Measurements from ENCODE around the gene SH3BP5. TPM values are rescaled to one million over a fixed set of nuclear protein-coding genes. Genes with fewer than 3 reads are reported as not detected.
A peak's percentile ranks its signal among the peaks of the same experiment; 100 is the strongest.

SH3BP5 gene
- total RNA-seq, 4 donors from 2014 or later, result 12.8 to 64.4 (median 16.0) TPM

DNA sequence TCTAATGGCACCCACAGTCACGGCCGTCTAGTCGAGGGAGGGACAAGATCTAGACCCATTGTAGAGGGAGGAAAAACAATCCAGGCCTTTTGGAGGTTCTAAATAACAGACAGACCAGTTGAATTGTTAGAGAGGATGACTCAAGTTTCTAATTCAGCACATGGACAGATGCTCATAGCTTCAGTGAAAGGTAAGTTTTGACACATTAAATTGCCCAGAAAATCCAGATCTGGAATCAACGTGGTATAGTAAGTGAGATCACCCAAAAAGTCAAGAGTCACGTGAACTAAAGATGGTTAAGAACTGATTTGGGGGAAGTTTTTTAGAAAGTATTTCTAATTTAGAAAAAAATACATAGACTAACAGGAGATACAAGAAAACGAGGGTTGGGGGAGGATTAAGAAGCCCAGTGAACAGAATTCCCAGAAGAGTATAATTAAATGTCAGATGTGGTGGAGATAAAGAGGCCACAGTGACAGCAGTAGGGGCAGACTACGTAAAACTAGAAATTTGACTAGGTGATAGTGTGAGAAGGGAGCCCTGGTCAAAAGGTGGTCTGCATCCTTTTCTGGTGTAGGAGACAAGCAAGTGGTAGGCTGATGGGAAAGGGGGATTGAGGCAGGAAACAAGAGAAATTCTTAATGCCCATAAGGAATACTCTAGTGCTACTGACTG lies 79.2 kb downstream of the SH3BP5 start:
- Histone ChIP-seq H3K4me3 (no peak overlapping the region), H3K27me3 (no peaks in the 10 kb centered on the region), H3K9me3 (no peaks in the 10 kb centered on the region), H3K4me1 (no peaks in the 10 kb centered on the region), H3K27ac (no peak overlapping the region), H3K36me3 (peaks cover 0 to 97% (median 2%) of the 10 kb centered on the region in 3 donors)
- no peak for DNase-seq
- no peak for TF ChIP-seq POLR2A (IDR thresholded peaks at IDR 0.05)
- TF ChIP-seq, protein P1, sequence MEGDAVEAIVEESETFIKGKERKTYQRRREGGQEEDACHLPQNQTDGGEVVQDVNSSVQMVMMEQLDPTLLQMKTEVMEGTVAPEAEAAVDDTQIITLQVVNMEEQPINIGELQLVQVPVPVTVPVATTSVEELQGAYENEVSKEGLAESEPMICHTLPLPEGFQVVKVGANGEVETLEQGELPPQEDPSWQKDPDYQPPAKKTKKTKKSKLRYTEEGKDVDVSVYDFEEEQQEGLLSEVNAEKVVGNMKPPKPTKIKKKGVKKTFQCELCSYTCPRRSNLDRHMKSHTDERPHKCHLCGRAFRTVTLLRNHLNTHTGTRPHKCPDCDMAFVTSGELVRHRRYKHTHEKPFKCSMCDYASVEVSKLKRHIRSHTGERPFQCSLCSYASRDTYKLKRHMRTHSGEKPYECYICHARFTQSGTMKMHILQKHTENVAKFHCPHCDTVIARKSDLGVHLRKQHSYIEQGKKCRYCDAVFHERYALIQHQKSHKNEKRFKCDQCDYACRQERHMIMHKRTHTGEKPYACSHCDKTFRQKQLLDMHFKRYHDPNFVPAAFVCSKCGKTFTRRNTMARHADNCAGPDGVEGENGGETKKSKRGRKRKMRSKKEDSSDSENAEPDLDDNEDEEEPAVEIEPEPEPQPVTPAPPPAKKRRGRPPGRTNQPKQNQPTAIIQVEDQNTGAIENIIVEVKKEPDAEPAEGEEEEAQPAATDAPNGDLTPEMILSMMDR (IDR thresholded peaks at IDR 0.05), result no peak

DNA sequence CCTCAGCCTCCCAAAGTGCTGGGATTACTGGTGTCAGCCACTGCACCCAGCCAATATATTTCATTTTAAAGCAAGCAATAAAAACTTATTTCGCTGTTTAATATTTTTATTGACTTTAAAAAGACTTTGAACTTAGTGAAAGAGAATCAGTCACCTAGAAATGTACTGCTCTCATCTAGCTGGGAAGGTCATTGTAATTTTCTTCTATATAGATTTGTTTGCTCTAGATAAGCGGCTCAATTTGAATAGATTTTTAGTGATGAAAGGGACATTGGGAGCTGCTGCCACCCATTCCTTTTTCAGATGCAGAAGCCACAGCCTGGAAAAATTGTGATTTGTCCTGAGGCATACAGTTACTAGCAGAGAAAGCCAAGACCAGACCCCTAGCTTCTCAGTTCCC lies 86.2 kb downstream of the SH3BP5 start:
- DNase-seq, result no peak
- Histone ChIP-seq H3K27me3 (no peaks in the 10 kb centered on the region), H3K4me3 (no peak overlapping the region), H3K36me3 (peaks cover 0 to 95% (median 2%) of the 10 kb centered on the region in 3 donors), H3K27ac (no peak overlapping the region), H3K4me1 (peaks cover 0 to 4% (median 0%) of the 10 kb centered on the region in 4 donors), H3K9me3 (no peaks in the 10 kb centered on the region)
- TF ChIP-seq, protein P1 (IDR thresholded peaks at IDR 0.05), result no peak
- no peak for TF ChIP-seq POLR2A (IDR thresholded peaks at IDR 0.05)

DNA sequence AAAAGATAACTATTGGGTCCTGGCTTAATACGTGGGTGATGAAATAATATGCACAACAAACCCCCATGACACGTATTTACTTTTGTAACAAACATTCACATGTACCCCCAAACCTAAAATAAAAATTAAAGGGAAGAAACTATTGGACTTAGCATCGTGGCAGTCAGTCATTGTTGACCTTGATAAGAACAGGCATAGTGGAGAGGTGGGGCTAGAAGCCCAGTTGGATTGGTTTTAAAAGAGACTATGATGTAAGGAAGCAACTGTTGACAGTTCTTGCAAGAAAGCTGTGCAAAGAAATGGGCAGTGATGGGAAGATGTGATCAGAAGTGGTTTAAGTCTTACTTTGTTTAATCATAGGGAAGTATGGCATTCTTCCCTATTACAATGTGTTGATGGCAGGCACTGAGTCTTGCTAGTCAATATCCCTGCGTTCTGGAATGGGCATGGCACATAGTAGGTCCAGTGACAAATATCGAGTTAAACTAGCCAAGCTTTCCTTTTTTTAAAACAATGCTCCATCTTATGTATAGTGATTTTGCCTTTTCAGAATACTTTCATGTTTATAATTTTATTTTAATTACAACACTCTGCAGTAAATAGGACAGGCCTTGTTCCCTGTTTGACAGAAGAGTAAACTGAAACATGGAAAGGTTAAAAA lies 88.4 kb downstream of the SH3BP5 start:
- no peaks in the 10 kb centered on the region for H3K27me3 ChIP-seq
- no peaks in the 10 kb centered on the region for H3K9me3 ChIP-seq
- H3K27ac ChIP-seq, result no peak overlapping the region
- no peak for TF ChIP-seq POLR2A (IDR thresholded peaks at IDR 0.05)
- TF ChIP-seq, protein P1 (IDR thresholded peaks at IDR 0.05), result no peak
- peaks cover 0 to 4% (median 0%) of the 10 kb centered on the region in 4 donors for H3K4me1 ChIP-seq
- peaks cover 0 to 93% (median 0%) of the 10 kb centered on the region in 3 donors for H3K36me3 ChIP-seq
- no peak for DNase-seq
- H3K4me3 ChIP-seq, result no peak overlapping the region

DNA sequence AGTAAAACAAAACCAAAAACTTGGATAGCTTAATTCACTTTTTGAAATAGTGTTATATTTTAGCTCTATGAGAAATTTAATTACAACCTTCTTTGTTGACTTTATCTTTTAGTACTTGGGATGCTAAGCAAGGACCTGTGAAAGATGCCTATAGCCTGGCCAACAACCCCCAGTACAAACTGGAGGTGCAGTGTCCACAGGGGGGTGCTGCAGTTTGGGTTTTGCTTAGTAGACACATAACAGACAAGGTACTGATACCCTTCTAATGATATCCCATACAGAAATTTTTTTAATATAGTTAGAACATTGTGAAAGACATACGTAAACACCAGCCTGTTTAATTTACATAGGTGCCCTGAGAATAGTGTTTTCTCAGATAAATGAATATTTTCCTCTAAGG lies 91.0 kb downstream of the SH3BP5 start:
- Histone ChIP-seq H3K4me1 (peaks cover 0 to 4% (median 0%) of the 10 kb centered on the region in 4 donors), H3K4me3 (no peak overlapping the region)

DNA sequence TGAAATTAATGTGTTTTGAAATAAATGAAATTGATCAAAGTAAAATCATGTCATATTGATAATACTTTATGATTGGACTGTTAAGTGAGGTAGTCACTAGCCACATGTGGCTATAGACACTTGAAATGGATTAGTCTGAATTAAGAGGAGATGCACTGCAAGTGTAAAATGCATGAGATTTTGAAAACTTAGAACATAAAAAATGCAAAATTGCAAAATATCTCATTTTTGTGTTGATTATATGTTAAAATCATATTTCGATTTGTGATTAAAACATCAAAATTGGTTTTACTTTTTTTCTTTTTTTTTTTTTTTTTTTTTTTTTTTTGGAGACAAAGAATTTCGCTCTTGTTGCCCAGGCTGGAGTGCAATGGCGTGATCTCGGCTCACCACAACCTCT lies 103.1 kb downstream of the SH3BP5 start:
- H3K4me1 ChIP-seq, result no peaks in the 10 kb centered on the region
- H3K4me3 ChIP-seq, result no peak overlapping the region
- no peaks in the 10 kb centered on the region for H3K9me3 ChIP-seq
- no peak overlapping the region for H3K27ac ChIP-seq
- DNase-seq, result no peak
- TF ChIP-seq, protein P1 (IDR thresholded peaks at IDR 0.05), result no peak
- TF ChIP-seq POLR2A (IDR thresholded peaks at IDR 0.05), result no peak
- H3K36me3 ChIP-seq, result peaks cover 0 to 78% (median 0%) of the 10 kb centered on the region in 3 donors
- no peaks in the 10 kb centered on the region for H3K27me3 ChIP-seq

More for the DNA sequence above, 91.0 kb downstream of the SH3BP5 start:
- DNase-seq, result peak in 2 of 3 donors; percentile 41 to 61
- Histone ChIP-seq H3K27ac (no peak overlapping the region), H3K27me3 (no peaks in the 10 kb centered on the region), H3K9me3 (no peaks in the 10 kb centered on the region), H3K36me3 (peaks cover 0 to 90% (median 0%) of the 10 kb centered on the region in 3 donors)
- TF ChIP-seq, protein P1 (IDR thresholded peaks at IDR 0.05), result peak in 3 of 6 experiments; percentile 13 to 21 (median 15)
- no peak for TF ChIP-seq POLR2A (IDR thresholded peaks at IDR 0.05)

All from Peyer's patch (tissue), 4 donors.